ENCODE measurements around the gene JADE1. TPM values are rescaled to one million over a fixed set of nuclear protein-coding genes. Genes with fewer than 3 reads are reported as not detected.
A peak's percentile ranks its signal among the peaks of the same experiment; 100 is the strongest.

JADE1 gene
- total and polyA plus RNA-seq, 2 of the 4 experiments (the other 2 are of a cell fraction), result 13.8 to 32.6 TPM

DNA sequence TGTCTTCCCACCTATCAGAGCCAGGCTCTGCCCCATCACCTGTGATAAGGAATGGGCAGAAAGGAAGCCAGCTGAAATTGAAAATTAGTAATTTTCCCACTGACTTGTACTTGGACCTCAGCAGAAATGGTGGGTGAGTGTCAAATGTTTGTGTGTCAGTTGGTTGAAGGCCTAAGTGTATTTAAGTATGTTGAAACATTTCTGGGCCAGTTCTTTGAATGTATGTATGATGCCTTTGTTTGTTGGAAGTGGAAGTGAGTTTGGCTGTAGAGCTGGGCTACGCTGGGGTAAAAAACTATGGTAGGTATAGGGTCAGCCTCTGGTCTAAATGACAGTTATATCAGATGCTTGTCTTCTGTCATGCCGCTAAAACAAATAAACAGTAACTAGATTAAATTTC lies 27.7 kb downstream of the JADE1 start:
- H3K18ac ChIP-seq (ENCODE audit: low read depth, low read length), result no peak overlapping the region
- ChIA-PET CTCF (no interaction called here), POLR2A (ENCODE audit: unreplicated experiment) (interaction anchor here (0.7 kb wide), 1 partner anchor 25 kb away, joined by 3 read pairs; no protein-coding TSS in a partner anchor)
- dilution Hi-C loops (cut with HindIII; ENCODE audit: low sequenced_read_pairs, unreplicated experiment) (no loop called here), intact Hi-C loops (cut with micrococcal nuclease) (no loop called here), in situ Hi-C loops (cut with MboI; ENCODE audit: low sequenced_read_pairs) (no loop called here)
- H3K9ac ChIP-seq (ENCODE audit: low read depth, low read length), result no peak overlapping the region
- no peak overlapping the region for H2BK5ac ChIP-seq (ENCODE audit: low read depth, low read length, poor library complexity, severe bottlenecking)
- DNase-seq, result no peak
- H3K27me3 ChIP-seq (ENCODE audit: control insufficient read depth, insufficient read depth, low read length), result no peaks in the 10 kb centered on the region
- peaks cover 9% of the 10 kb centered on the region for H3K9me1 ChIP-seq (ENCODE audit: insufficient read depth, low read length)
- H4K20me1 ChIP-seq (ENCODE audit: insufficient read depth, low read length), result peaks cover 20% of the 10 kb centered on the region; the same call in 1 of the 2 replicates
- H3K23ac ChIP-seq (ENCODE audit: low read depth, low read length), result no peak overlapping the region
- no peak; the same call in 1 of the 2 replicates for ATAC-seq (ENCODE audit: low read depth)
- WGBS, 2 experiments (ENCODE audit: extremely low coverage in 2 of 2, insufficient read length in 1 of 2), result 100% methylated on average over 1 of the region's 2 CpGs; no CpG with 5 or more reads in 1 of the 2 experiments
- no peak overlapping the region for H2AK9ac ChIP-seq (replicated peaks; ENCODE audit: low read depth, low read length, poor library complexity)
- H3K56ac ChIP-seq (ENCODE audit: extremely low read depth, insufficient read depth, low read length), result no peak overlapping the region
- no peak overlapping the region for H4K91ac ChIP-seq (ENCODE audit: insufficient read depth, low read depth, low read length)
- H3K9me3 ChIP-seq (ENCODE audit: control insufficient read depth, insufficient read depth, low read length), result no peaks in the 10 kb centered on the region
- no peak overlapping the region for H2AK5ac ChIP-seq (ENCODE audit: low read depth, low read length)
- no peak overlapping the region for H3K14ac ChIP-seq (replicated peaks; ENCODE audit: low read depth, low read length)
- TF ChIP-seq CHD1 (IDR thresholded peaks at IDR 0.05; ENCODE audit: low read depth, low read length), result no peak
- no peak for TF ChIP-seq MXI1 (IDR thresholded peaks at IDR 0.05; ENCODE audit: borderline replicate concordance, low read depth, low read length)
- no peak overlapping the region for H3K4me2 ChIP-seq (ENCODE audit: low read depth, low read length)
- H2AFZ ChIP-seq (replicated peaks; ENCODE audit: low read length, poor library complexity), result no peak overlapping the region
- no peak overlapping the region for H3K27ac ChIP-seq (ENCODE audit: insufficient read depth, low read length)
- H4K5ac ChIP-seq (ENCODE audit: low read depth, low read length), result no peak overlapping the region
- BruUV-seq (replicated peaks), result no TSS peak
- no peak overlapping the region for H2BK15ac ChIP-seq (ENCODE audit: low read depth, low read length)
- H3K4ac ChIP-seq (ENCODE audit: low read depth, low read length), result no peak overlapping the region
- H2BK120ac ChIP-seq (ENCODE audit: low read depth, low read length), result no peak overlapping the region
- H3K4me3 ChIP-seq (ENCODE audit: insufficient read depth, low read depth, low read length), result no peak overlapping the region
- peaks cover 66 to 87% of the 10 kb centered on the region in 2 experiments for H3K79me1 ChIP-seq (ENCODE audit: low read depth in 1 of 2, low read length in 2 of 2)
- H3K36me3 ChIP-seq (ENCODE audit: control insufficient read depth, insufficient read depth, low read length), result peaks cover 22% of the 10 kb centered on the region
- peaks cover 10% of the 10 kb centered on the region for H3K4me1 ChIP-seq (ENCODE audit: control insufficient read depth, insufficient read depth, low read length)
- peak overlapping the region in 1 of 2 experiments; percentile 5; a peak in 1 of 4 replicates for H4K8ac ChIP-seq (ENCODE audit: low read depth in 2 of 2, low read length in 2 of 2)
- H2BK20ac ChIP-seq (ENCODE audit: low read depth, low read length), result no peak overlapping the region
